Articular chondrocyte of knee joint (primary cell): Measurements from ENCODE around the gene SEPHS1. TPM values are rescaled to one million over a fixed set of nuclear protein-coding genes. Genes with fewer than 3 reads are reported as not detected.

ENCODE experiments used
- total RNA-seq: library from RNA; depleted of rRNA; stranded (reverse); fragments of >200 nt; gene quantifications from 2 replicates; pipeline ENCODE4 v1.2.3, GENCODE V29; 2012

SEPHS1 gene, protein sequence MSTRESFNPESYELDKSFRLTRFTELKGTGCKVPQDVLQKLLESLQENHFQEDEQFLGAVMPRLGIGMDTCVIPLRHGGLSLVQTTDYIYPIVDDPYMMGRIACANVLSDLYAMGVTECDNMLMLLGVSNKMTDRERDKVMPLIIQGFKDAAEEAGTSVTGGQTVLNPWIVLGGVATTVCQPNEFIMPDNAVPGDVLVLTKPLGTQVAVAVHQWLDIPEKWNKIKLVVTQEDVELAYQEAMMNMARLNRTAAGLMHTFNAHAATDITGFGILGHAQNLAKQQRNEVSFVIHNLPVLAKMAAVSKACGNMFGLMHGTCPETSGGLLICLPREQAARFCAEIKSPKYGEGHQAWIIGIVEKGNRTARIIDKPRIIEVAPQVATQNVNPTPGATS
- 28.3 and 43.1 TPM in 2 replicates for total RNA-seq

GRCh38 chr10:13348216-13349017 lies at the start of gene SEPHS1:
Gene SEPHS1 (minus strand): TSS chr10:13348293. CDS start chr10:13344950, 3,343 bp downstream.

DNA sequence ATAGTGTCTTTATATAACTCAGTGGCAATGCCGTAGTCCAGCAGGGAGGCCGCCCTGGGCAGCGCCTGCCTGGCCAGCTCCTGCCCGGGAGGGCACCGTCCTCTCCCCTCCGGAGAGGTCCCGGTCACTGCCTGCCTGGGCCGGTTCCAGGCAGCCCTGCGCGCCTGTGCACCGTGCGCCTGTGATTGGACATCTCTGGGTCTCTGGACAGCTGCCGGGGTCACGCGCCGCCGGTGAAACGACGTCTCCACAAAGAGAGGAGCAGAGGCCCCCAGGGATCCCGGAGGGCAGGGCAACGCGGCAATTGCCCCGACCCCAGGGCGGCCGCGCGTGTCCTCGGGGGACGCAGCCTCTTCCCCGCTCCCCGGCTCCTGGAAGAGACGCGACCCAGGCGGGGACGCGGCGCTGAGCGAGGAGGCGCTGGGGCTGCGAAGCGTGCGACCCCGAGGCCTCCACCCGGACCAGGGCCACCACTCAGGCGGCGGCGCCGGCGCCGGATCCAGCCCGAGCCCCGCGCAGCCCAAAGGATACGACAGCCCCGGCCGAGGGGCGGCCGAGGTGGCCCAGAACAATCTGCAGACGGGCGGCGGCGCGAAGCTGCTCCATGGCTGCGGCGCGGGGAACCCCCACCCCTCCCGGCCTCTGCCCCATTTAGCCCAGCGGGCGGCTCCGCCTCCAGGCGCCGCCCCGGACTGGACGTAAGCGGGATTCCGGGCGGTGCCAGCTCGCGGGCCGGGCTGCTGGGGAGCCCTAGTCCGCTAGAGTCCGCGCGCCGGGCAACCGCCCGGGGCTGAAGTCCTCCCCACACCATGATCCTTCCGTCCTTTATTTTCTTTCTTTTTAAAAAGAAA lies 48.4 kb downstream of the SEPHS1 start, which contains the start of gene PHYH:
TSS of gene PHYH (minus strand) at position 628 of the 851 bp plus-strand sequence. CDS start at position 606, 22 bp downstream.

Other genes with a start within 250 kb of the SEPHS1 start
- gene OPTN, start 248.1 kb downstream of the SEPHS1 start, total RNA-seq = 104 and 121 TPM in 2 replicates
- gene MCM10, start 186.7 kb downstream of the SEPHS1 start, total RNA-seq = 3.1 and 4.1 TPM in 2 replicates
- gene UCMA, start 113.9 kb downstream of the SEPHS1 start, total RNA-seq = not detected in 2 replicates
- gene PHYH, start 48.2 kb downstream of the SEPHS1 start, total RNA-seq = 35.3 and 41.8 TPM in 2 replicates
- gene BEND7, start 180.7 kb upstream of the SEPHS1 start, total RNA-seq = 11.9 and 12.0 TPM in 2 replicates
- gene PRPF18, start 238.7 kb upstream of the SEPHS1 start, total RNA-seq = 36.3 and 44.8 TPM in 2 replicates